Neural cell (in vitro differentiated cells): ENCODE results near the gene ARMH1. TPM values are rescaled to one million over a fixed set of nuclear protein-coding genes. Genes with fewer than 3 reads are reported as not detected.

Experiments
- H2AFZ ChIP-seq: fragments of 200-600, 300-800 bp; sonication (generic), shearing (Covaris generic); 2 replicates; pipeline ENCODE4 v1.6.0; 2014; ENCODE audit warnings: low read depth, mild to moderate bottlenecking, antibody characterized with exemption, low read length, moderate library complexity
- H3F3A ChIP-seq: fragments of 200-600 bp; shearing (Covaris generic); 2 replicates; pipeline ENCODE4 v1.6.1; 2016; ENCODE audit warnings: mild to moderate bottlenecking, moderate library complexity, mixed read lengths, antibody characterized with exemption, low read length; ENCODE audit not compliant: insufficient read depth, poor library complexity, severe bottlenecking
- H3K27ac ChIP-seq: fragments of 200-600, 300-800 bp; sonication (generic), shearing (Covaris generic); 2 replicates; pipeline ENCODE4 v1.5.1; 2014; ENCODE audit warnings: mild to moderate bottlenecking, low read length, moderate library complexity
- H3K27me3 ChIP-seq: fragments of 300-800, 200-600 bp; sonication (generic), shearing (Covaris generic); 2 replicates; pipeline ENCODE4 v1.6.0; 2014; ENCODE audit warnings: mild to moderate bottlenecking, low read depth, low read length, moderate library complexity; ENCODE audit not compliant: insufficient read depth
- H3K36me3 ChIP-seq: fragments of 300-800, 200-600 bp; sonication (generic), shearing (Covaris generic); 2 replicates; pipeline ENCODE4 v1.5.1; 2014; ENCODE audit warnings: mild to moderate bottlenecking, antibody characterized with exemption, low read length, moderate library complexity; ENCODE audit not compliant: insufficient read depth
- H3K4me2 ChIP-seq: fragments of 300-800, 200-600 bp; sonication (generic), shearing (Covaris generic); 2 replicates; pipeline ENCODE4 v1.6.0; 2014; ENCODE audit warnings: mild to moderate bottlenecking, low read length
- H3K4me3 ChIP-seq: fragments of 300-800, 200-600 bp; sonication (generic), shearing (Covaris generic); 2 replicates; pipeline ENCODE4 v1.5.1; 2014; ENCODE audit warnings: mild to moderate bottlenecking, low read length, moderate library complexity
- H3K79me2 ChIP-seq: fragments of 200-600 bp; shearing (Covaris generic); replicated peaks from 2 replicates; pipeline ENCODE4 v1.6.0; 2014; ENCODE audit warnings: mild to moderate bottlenecking, low read length, moderate library complexity; ENCODE audit not compliant: insufficient read depth
- H3K9ac ChIP-seq: fragments of 300-800, 200-600 bp; sonication (generic), shearing (Covaris generic); 2 replicates; pipeline ENCODE4 v1.6.1; 2016; ENCODE audit warnings: mild to moderate bottlenecking, low read length, mixed read lengths
- H3K9me2 ChIP-seq: fragments of 200-600 bp; shearing (Covaris generic); 2 replicates; pipeline ENCODE4 v1.6.1; 2016; ENCODE audit warnings: mild to moderate bottlenecking, low read length, mixed read lengths; ENCODE audit not compliant: insufficient read depth
- H3K9me3 ChIP-seq: fragments of 200-600, 300-800 bp; sonication (generic), shearing (Covaris generic); 2 replicates; pipeline ENCODE4 v1.6.1; 2016; ENCODE audit warnings: mild to moderate bottlenecking, mixed run types, low read length, moderate library complexity, mixed read lengths
- H4K20me1 ChIP-seq: fragments of 200-600 bp; shearing (Covaris generic); 2 replicates; pipeline ENCODE4 v1.6.1; 2016; ENCODE audit warnings: mild to moderate bottlenecking, mixed run types; ENCODE audit not compliant: insufficient read depth
- CTCF ChIP-seq: fragments of 450-650 bp; IDR thresholded peaks from 2 replicates; pipeline ENCODE4 v1.5.1; 2014; ENCODE audit warnings: antibody characterized with exemption, mild to moderate bottlenecking, moderate library complexity; ENCODE audit not compliant: poor library complexity, severe bottlenecking
- EP300 ChIP-seq: fragments of 450-650 bp; conservative IDR thresholded peaks from 2 replicates; pipeline ENCODE4 v1.6.1; 2014; ENCODE audit warnings: antibody characterized with exemption, mild to moderate bottlenecking, moderate library complexity; ENCODE audit not compliant: poor library complexity, severe bottlenecking
- EZH2 ChIP-seq: fragments of 200-600, 300-800 bp; shearing (Covaris generic), sonication (generic); IDR thresholded peaks from 2 replicates; pipeline ENCODE4 v1.6.1; 2014; ENCODE audit warnings: antibody characterized with exemption, low read length, borderline replicate concordance, mild to moderate bottlenecking; ENCODE audit not compliant: insufficient read depth, poor library complexity, severe bottlenecking
- MXI1 ChIP-seq: fragments of 450-650 bp; conservative IDR thresholded peaks from 2 replicates; pipeline ENCODE4 v1.6.1; 2014; ENCODE audit warnings: antibody characterized with exemption, mild to moderate bottlenecking; ENCODE audit not compliant: poor library complexity, severe bottlenecking
- POLR2AphosphoS5 ChIP-seq: IDR thresholded peaks from 2 replicates; pipeline ENCODE4 v1.6.1; 2012
- RAD21 ChIP-seq: fragments of 450-650 bp; conservative IDR thresholded peaks from 2 replicates; pipeline ENCODE4 v1.6.1; 2014; ENCODE audit warnings: antibody characterized with exemption, mild to moderate bottlenecking, moderate library complexity
- REST ChIP-seq: IDR thresholded peaks from 2 replicates; pipeline ENCODE4 v1.6.1; 2012; ENCODE audit warnings: borderline replicate concordance
- SMC3 ChIP-seq: fragments of 450-650 bp; conservative IDR thresholded peaks from 2 replicates; pipeline ENCODE4 v1.6.1; 2014; ENCODE audit warnings: antibody characterized with exemption, mild to moderate bottlenecking, moderate library complexity; ENCODE audit not compliant: poor library complexity
- TAF1 ChIP-seq: IDR thresholded peaks from 2 replicates; pipeline ENCODE4 v1.6.1; 2012; ENCODE audit warnings: low read depth
- polyA plus RNA-seq: library from polyadenylated mRNA; depleted of rRNA; stranded (reverse); fragments of >200 nt; gene quantifications from 2 replicates; pipeline ENCODE4 v1.2.3, GENCODE V29; 2014

ARMH1 gene
- polyA plus RNA-seq, 1 donor from 2014 or later = 105 TPM

DNA sequence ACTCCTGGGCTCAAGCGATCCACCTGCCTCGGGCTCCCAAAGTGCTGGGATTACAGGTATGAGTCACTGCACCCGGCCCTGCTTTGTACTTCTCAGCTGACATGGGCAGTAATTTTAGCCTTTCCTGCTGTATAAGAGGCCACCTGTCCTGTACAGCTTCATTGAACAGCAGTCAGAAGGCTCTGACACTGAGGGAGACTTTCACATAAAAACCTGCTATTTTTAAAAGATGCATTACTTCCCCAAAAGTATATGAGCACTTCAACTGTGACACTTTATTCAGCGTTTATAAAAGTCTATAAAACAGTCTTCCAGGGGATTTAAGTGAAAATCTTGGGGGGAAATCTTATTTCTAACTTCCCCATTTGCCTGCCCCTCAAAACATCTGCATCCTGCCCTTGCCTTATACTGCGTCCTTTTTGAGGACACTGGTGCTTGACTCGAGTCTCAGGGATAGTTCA lies 38.8 kb downstream of the ARMH1 start:
- TF ChIP-seq EZH2 (no peak), CTCF (no peak), SMC3 (no peak), TAF1 (no peak), REST (no peak), RAD21 (no peak), POLR2AphosphoS5 (no peak), EP300 (no peak), MXI1 (no peak)
- Histone ChIP-seq H3K9me3 (no peaks in the 10 kb centered on the region), H3K27me3 (no peaks in the 10 kb centered on the region), H3K4me3 (no peak overlapping the region), H3F3A (no peaks in the 10 kb centered on the region), H3K36me3 (no peaks in the 10 kb centered on the region), H3K9me2 (no peaks in the 10 kb centered on the region), H3K9ac (no peak overlapping the region), H3K4me2 (no peak overlapping the region), H3K79me2 (no peaks in the 10 kb centered on the region), H3K27ac (no peak overlapping the region), H2AFZ (no peak overlapping the region), H4K20me1 (no peaks in the 10 kb centered on the region)

GRCh38 chr1:44714532-44714931 lies 40.0 kb downstream of the ARMH1 start:
- Histone ChIP-seq H3K27ac (no peak overlapping the region), H3K4me3 (no peak overlapping the region), H3K4me2 (no peak overlapping the region), H3K9ac (no peak overlapping the region), H3K9me2 (no peaks in the 10 kb centered on the region), H4K20me1 (no peaks in the 10 kb centered on the region), H3K27me3 (no peaks in the 10 kb centered on the region), H3K36me3 (no peaks in the 10 kb centered on the region), H3F3A (no peaks in the 10 kb centered on the region), H3K79me2 (no peaks in the 10 kb centered on the region), H3K9me3 (no peaks in the 10 kb centered on the region), H2AFZ (no peak overlapping the region)
- no peak for TF ChIP-seq TAF1
- no peak for TF ChIP-seq RAD21
- TF ChIP-seq EZH2 = no peak
- TF ChIP-seq EP300 = no peak
- no peak for TF ChIP-seq CTCF
- TF ChIP-seq MXI1 = no peak
